Parathyroid adenoma (tissue), 2 donors: ENCODE data around the gene RECQL.
A peak's percentile ranks its signal among the peaks of the same experiment; 100 is the strongest.

ENCODE experiments used
- H2AFZ ChIP-seq: fragments of 300-600 bp; sonication (generic); one replicate; pipeline ENCODE4 v1.7.0; 2017; ENCODE audit warnings: antibody characterized with exemption, mild to moderate bottlenecking
- H3K27ac ChIP-seq: fragments of 300-600 bp; sonication (generic); one replicate; pipeline ENCODE4 v1.7.0; 2017
- H3K27me3 ChIP-seq: fragments of 300-600 bp; sonication (generic); one replicate; pipeline ENCODE4 v1.7.0; 2017; ENCODE audit warnings: low read length; ENCODE audit not compliant: control insufficient read depth, insufficient read depth
- H3K36me3 ChIP-seq: fragments of 300-600 bp; sonication (generic); one replicate; pipeline ENCODE4 v1.7.0; 2017; ENCODE audit warnings: low read length; ENCODE audit not compliant: control insufficient read depth, insufficient read depth
- H3K4me1 ChIP-seq: fragments of 300-600 bp; sonication (generic); one replicate; pipeline ENCODE4 v1.7.0; 2017; ENCODE audit warnings: control low read depth
- H3K4me2 ChIP-seq: fragments of 300-600 bp; sonication (generic); one replicate; pipeline ENCODE4 v1.7.0; 2017; ENCODE audit warnings: low read length
- H3K4me3 ChIP-seq: fragments of 300-600 bp; sonication (generic); one replicate; pipeline ENCODE4 v1.7.0; 2017; ENCODE audit warnings: low read depth, low read length
- H3K79me2 ChIP-seq: fragments of 300-600 bp; sonication (generic); one replicate; pipeline ENCODE4 v1.7.0; 2017; ENCODE audit warnings: control low read depth
- H3K9ac ChIP-seq: fragments of 300-600 bp; sonication (generic); one replicate; pipeline ENCODE4 v1.7.0; 2017; ENCODE audit warnings: mild to moderate bottlenecking
- H3K9me3 ChIP-seq: fragments of 300-600 bp; sonication (generic); one replicate; pipeline ENCODE4 v1.7.0; 2017; ENCODE audit warnings: low read length; ENCODE audit not compliant: control insufficient read depth
- CTCF ChIP-seq: fragments of 300-600 bp; sonication (generic); IDR thresholded peaks from one replicate; pipeline ENCODE4 v1.7.0; 2017; ENCODE audit warnings: antibody characterized with exemption, mild to moderate bottlenecking
- donor health status: primary hyperparathyroidism.

Gene RECQL

DNA sequence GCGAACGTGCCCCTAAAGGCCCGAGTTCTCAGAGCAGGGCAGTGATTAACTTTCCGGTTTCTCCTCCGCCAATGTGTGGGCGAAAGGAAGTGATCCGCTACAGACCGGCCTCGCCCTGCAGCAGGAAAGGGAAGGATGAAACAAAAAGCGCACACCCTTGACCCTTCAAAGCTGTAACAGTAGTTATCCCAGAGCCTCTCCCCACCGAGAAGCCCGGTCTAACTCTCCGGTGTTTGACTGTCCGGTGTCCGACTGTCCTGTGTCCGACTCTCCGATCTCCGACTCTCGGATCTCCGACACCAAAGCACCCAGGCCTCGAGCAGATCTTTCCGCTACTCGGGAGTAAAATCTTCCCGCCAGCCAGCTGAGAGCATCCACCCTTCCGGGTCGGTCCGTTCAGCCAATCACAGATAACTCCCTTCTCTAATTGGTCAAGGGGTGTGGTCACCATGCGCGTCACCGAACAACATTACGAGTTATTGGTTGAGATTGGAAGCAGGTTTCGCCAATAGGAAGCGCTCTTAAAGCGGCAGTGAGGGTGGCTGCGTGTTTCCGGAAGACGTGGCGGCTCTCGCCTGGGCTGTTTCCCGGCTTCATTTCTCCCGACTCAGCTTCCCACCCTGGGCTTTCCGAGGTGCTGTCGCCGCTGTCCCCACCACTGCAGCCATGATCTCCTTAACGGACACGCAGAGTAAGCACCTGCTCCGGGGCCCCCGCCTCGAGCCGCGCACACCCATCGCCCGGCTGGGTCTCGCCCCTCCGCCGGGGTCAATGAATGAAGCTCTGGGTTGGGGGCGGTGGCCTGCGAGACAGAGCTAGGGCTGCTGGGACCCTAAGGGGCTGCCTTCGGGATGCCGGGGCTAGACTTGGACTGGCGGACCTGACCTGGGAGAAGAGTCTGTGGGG lies at the start of gene RECQL, which contains the start of gene GOLT1B:
Gene RECQL, minus strand, starts transcription at position 378 of the 906 bp plus-strand sequence. CDS start 2,065 bp downstream, outside the sequence.
Gene GOLT1B, plus strand, starts transcription at position 532 of the 906 bp plus-strand sequence. Its CDS starts 135 bp downstream, at position 667.
- Histone ChIP-seq H3K27ac (peak within 1 kb of the TSS; percentile 73), H3K9ac (peak within 1 kb of the TSS; percentile 30), H3K4me1 (peaks cover 4% of the 10 kb centered on the region), H3K36me3 (no peaks in the 10 kb centered on the region), H3K9me3 (no peaks in the 10 kb centered on the region), H3K4me2 (peak within 1 kb of the TSS; percentile 80), H3K27me3 (no peaks in the 10 kb centered on the region), H3K4me3 (peak within 1 kb of the TSS; percentile 97), H2AFZ (peak within 1 kb of the TSS; percentile 93), H3K79me2 (peaks cover 41% of the 10 kb centered on the region)
- no peak for TF ChIP-seq CTCF

GRCh38 chr12:21547437-21547836 lies 46.0 kb upstream of the RECQL start:
- no peak overlapping the region for H3K9ac ChIP-seq
- no peaks in the 10 kb centered on the region for H3K4me1 ChIP-seq
- H2AFZ ChIP-seq = no peak overlapping the region

DNA sequence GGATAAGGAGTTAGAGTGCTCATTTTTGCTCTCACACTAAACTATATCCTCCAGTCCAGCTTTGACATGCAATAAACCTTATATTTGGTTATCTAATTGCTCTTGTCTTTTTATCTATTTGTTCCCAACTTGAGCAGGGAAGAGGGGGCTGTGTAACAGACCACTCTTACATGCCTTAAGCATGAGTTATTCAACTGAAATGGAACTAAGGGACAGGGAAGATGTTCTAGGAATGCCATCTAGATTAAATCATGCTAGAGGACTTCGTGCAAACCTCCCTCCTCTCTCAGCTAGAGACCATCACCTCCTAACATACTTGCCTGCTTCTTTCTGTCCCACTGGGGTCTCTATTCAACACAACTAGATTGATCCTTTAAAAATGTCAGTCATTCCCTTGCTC lies 45.3 kb upstream of the RECQL start:
- Histone ChIP-seq H3K4me3 (no peak overlapping the region), H3K4me1 (no peaks in the 10 kb centered on the region), H2AFZ (no peak overlapping the region), H3K27me3 (no peaks in the 10 kb centered on the region), H3K79me2 (no peaks in the 10 kb centered on the region), H3K27ac (no peak overlapping the region), H3K9me3 (no peaks in the 10 kb centered on the region), H3K4me2 (no peak overlapping the region), H3K36me3 (no peaks in the 10 kb centered on the region), H3K9ac (no peak overlapping the region)
- no peak for TF ChIP-seq CTCF

More at GRCh38 chr12:21547437-21547836, 46.0 kb upstream of the RECQL start:
- H3K4me3 ChIP-seq = no peak overlapping the region
- no peaks in the 10 kb centered on the region for H3K27me3 ChIP-seq
- no peak for TF ChIP-seq CTCF
- H3K36me3 ChIP-seq = no peaks in the 10 kb centered on the region
- H3K79me2 ChIP-seq = no peaks in the 10 kb centered on the region
- H3K4me2 ChIP-seq = no peak overlapping the region
- no peaks in the 10 kb centered on the region for H3K9me3 ChIP-seq
- no peak overlapping the region for H3K27ac ChIP-seq

- Histone ChIP-seq H3K4me1 (no peaks in the 10 kb centered on the region), H3K79me2 (no peaks in the 10 kb centered on the region), H2AFZ (no peak overlapping the region), H3K4me2 (no peak overlapping the region), H3K36me3 (no peaks in the 10 kb centered on the region), H3K4me3 (no peak overlapping the region), H3K9ac (no peak overlapping the region), H3K9me3 (no peaks in the 10 kb centered on the region), H3K27ac (no peak overlapping the region), H3K27me3 (no peaks in the 10 kb centered on the region)
- TF ChIP-seq CTCF = no peak
Observed at GRCh38 chr12:21545557-21545956, 44.1 kb upstream of the RECQL start.
